MM.1S (cell line): ENCODE data around the gene SAMD4A.

Experiments
- DNase-seq: peaks from one replicate; pipeline ENCODE4 v3.0.0-alpha.2; 2015
- H2AFZ ChIP-seq: fragments of 300-600 bp; sonication (generic); 2 replicates; pipeline ENCODE4 v1.6.0; 2016; ENCODE audit warnings: antibody characterized with exemption, low read length
- H3F3A ChIP-seq: fragments of 300-600 bp; sonication (generic); 2 replicates; pipeline ENCODE4 v1.6.1; 2016; ENCODE audit warnings: mild to moderate bottlenecking, antibody characterized with exemption, low read length, moderate library complexity, mixed read lengths; ENCODE audit not compliant: insufficient read depth
- H3K27ac ChIP-seq: fragments of 300-600 bp; sonication (generic); 2 replicates; pipeline ENCODE4 v1.5.1; 2016; ENCODE audit warnings: mild to moderate bottlenecking, low read length
- H3K27me3 ChIP-seq: fragments of 300-600 bp; sonication (generic); replicated peaks from 2 replicates; pipeline ENCODE4 v1.6.0; 2016; ENCODE audit warnings: low read length; ENCODE audit not compliant: insufficient read depth
- H3K36me3 ChIP-seq: fragments of 300-600 bp; sonication (generic); replicated peaks from 2 replicates; pipeline ENCODE4 v1.6.1; 2016; ENCODE audit warnings: mild to moderate bottlenecking, low read length, mixed read lengths; ENCODE audit not compliant: insufficient read depth
- H3K4me1 ChIP-seq: fragments of 300-600 bp; sonication (generic); 2 replicates; pipeline ENCODE4 v1.6.1; 2016; ENCODE audit warnings: low read length, mixed read lengths
- H3K4me2 ChIP-seq: fragments of 300-600 bp; sonication (generic); 2 replicates; pipeline ENCODE4 v1.6.0; 2016; ENCODE audit warnings: low read depth, low read length
- H3K4me3 ChIP-seq: fragments of 300-600 bp; sonication (generic); 2 replicates; pipeline ENCODE4 v1.5.1; 2016; ENCODE audit warnings: low read length, mixed read lengths
- H3K79me2 ChIP-seq: fragments of 300-600 bp; sonication (generic); 2 replicates; pipeline ENCODE4 v1.6.1; 2016; ENCODE audit warnings: mixed run types, low read length, mixed read lengths
- H3K9ac ChIP-seq: fragments of 300-600 bp; sonication (generic); 2 replicates; pipeline ENCODE4 v1.6.1; 2016; ENCODE audit warnings: low read length, mixed read lengths
- H3K9me2 ChIP-seq: fragments of 300-600 bp; sonication (generic); replicated peaks from 2 replicates; pipeline ENCODE4 v1.6.1; 2016; ENCODE audit warnings: mild to moderate bottlenecking, low read length, mixed read lengths; ENCODE audit not compliant: insufficient read depth
- H3K9me3 ChIP-seq: fragments of 300-600 bp; sonication (generic); replicated peaks from 2 replicates; pipeline ENCODE4 v1.6.1; 2016; ENCODE audit warnings: mild to moderate bottlenecking, low read length, mixed read lengths; ENCODE audit not compliant: insufficient read depth
- H4K20me1 ChIP-seq: fragments of 300-600 bp; sonication (generic); 2 replicates; pipeline ENCODE4 v1.6.1; 2016; ENCODE audit warnings: mild to moderate bottlenecking, low read length, moderate library complexity, mixed read lengths; ENCODE audit not compliant: insufficient read depth
- EZH2 ChIP-seq: fragments of 300-600 bp; sonication (generic); optimal IDR thresholded peaks from 2 replicates; pipeline ENCODE3; 2017; ENCODE audit warnings: low read depth, mild to moderate bottlenecking, antibody characterized with exemption, low read length, mixed read lengths
- EZH2phosphoT487 ChIP-seq: fragments of 300-600 bp; sonication (generic); IDR thresholded peaks from 2 replicates; pipeline ENCODE4 v1.6.1; 2018; ENCODE audit warnings: antibody characterized with exemption, low read length
- TF ChIP-seq, protein P1 (sequence below): fragments of 300-600 bp; sonication (generic); IDR thresholded peaks from 2 replicates; pipeline ENCODE4 v1.5.1; 2016; ENCODE audit warnings: antibody characterized with exemption, low read length, mixed read lengths

The SAMD4A gene

DNA sequence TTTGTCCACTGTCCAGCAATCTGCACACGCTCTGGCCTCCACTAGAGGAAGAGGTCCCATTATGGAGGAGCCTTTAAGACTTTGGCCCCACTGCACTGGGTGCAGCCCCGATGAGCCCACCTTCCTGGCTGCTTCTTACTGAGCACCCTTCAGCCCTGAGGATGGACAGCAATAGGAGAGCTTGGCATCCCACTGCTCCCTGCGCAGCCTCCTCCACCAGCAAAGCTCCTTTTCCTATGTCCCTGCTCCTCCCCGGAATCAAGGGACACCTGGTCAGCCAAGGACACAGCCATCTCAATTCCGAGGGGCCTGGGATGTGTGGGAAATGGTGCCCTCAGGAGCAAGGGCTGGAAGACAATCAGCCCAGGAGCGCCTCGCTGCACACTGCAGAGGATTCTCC is 241.0 kb downstream of the SAMD4A start:
- DNase-seq = no peak
- no peaks in the 10 kb centered on the region for H3K79me2 ChIP-seq
- no peak overlapping the region for H3K4me2 ChIP-seq
- no peaks in the 10 kb centered on the region for H3K4me1 ChIP-seq
- H3K36me3 ChIP-seq = no peaks in the 10 kb centered on the region
- no peaks in the 10 kb centered on the region for H3K9me2 ChIP-seq
- H3K9ac ChIP-seq = no peak overlapping the region
- no peaks in the 10 kb centered on the region for H3K27me3 ChIP-seq
- H3K9me3 ChIP-seq = no peaks in the 10 kb centered on the region
- H3K27ac ChIP-seq = no peak overlapping the region
- H3K4me3 ChIP-seq = no peak overlapping the region
- H4K20me1 ChIP-seq = no peaks in the 10 kb centered on the region
- no peak overlapping the region for H2AFZ ChIP-seq
- TF ChIP-seq, protein P1, sequence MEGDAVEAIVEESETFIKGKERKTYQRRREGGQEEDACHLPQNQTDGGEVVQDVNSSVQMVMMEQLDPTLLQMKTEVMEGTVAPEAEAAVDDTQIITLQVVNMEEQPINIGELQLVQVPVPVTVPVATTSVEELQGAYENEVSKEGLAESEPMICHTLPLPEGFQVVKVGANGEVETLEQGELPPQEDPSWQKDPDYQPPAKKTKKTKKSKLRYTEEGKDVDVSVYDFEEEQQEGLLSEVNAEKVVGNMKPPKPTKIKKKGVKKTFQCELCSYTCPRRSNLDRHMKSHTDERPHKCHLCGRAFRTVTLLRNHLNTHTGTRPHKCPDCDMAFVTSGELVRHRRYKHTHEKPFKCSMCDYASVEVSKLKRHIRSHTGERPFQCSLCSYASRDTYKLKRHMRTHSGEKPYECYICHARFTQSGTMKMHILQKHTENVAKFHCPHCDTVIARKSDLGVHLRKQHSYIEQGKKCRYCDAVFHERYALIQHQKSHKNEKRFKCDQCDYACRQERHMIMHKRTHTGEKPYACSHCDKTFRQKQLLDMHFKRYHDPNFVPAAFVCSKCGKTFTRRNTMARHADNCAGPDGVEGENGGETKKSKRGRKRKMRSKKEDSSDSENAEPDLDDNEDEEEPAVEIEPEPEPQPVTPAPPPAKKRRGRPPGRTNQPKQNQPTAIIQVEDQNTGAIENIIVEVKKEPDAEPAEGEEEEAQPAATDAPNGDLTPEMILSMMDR = no peak
- TF ChIP-seq EZH2 (no peak), EZH2phosphoT487 (no peak)
- H3F3A ChIP-seq = no peaks in the 10 kb centered on the region

DNA sequence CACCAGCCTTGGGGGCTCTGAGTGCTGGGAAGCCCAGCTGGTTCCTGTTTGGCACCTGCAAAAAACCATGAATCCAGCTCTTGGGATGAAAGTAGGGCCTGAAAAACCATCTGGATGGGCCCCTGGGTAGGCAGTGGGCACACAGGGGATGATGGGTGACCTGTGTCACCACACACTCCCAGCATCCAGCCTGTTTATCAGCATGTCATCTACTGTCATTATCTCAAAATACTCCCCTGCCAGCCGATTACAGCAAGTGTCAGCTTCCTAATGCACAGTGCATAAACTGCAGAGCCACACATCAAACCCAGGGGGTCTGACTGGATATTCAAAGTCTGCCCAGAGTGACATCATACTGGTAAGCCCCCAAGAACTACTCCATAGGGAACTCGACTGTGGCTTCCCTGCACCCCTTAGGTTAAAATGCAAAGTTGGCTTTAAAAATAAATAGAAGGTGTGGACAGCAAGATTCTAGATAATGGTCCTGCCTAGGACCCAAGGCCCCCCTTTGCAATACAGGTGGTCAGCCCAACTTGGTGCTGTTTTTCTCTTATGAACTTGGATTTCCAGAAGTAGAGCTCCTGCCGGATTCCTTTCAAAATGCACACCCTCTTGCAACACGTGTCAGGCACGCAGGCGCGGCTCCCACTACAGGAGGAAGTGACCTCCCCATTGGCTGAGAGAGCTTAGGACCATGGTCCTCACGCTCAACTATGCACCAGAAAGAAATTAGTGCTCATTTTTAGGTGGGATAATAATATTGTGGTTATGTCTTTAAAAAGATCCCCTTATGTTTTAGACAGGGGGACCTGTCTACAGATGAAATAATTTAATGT is 241.6 kb downstream of the SAMD4A start:
- TF ChIP-seq, protein P1 = no peak
- TF ChIP-seq EZH2 = no peak
- TF ChIP-seq EZH2phosphoT487 = no peak
- no peak for DNase-seq
- Histone ChIP-seq H3K9ac (no peak overlapping the region), H3K9me3 (no peaks in the 10 kb centered on the region), H4K20me1 (no peaks in the 10 kb centered on the region), H3K27me3 (no peaks in the 10 kb centered on the region), H3F3A (no peaks in the 10 kb centered on the region), H3K36me3 (no peaks in the 10 kb centered on the region), H3K9me2 (no peaks in the 10 kb centered on the region), H3K4me2 (no peak overlapping the region), H3K79me2 (no peaks in the 10 kb centered on the region), H3K27ac (no peak overlapping the region), H2AFZ (no peak overlapping the region), H3K4me1 (no peaks in the 10 kb centered on the region), H3K4me3 (no peak overlapping the region)

DNA sequence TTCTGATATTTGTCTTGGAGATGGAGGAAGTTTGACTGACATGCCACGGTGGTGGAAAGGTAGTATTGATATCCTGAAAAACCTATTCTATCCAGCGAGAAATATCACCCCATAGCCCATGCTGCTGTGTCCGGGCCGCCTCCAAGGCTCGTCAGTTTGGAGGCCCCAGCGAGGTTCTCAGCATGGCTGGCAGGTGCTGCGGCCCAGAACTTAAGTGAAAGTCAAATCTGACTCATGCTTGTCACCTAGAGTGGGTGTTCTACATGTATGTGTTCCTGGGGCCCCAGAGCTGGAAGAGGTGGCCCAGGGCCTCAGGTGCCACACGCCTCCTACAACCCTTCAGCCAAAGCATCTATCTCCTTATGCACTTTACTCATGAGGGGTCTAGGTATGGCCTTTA is 242.8 kb downstream of the SAMD4A start:
- no peaks in the 10 kb centered on the region for H3K9me3 ChIP-seq
- no peaks in the 10 kb centered on the region for H3K36me3 ChIP-seq
- no peak overlapping the region for H3K4me3 ChIP-seq
- H3K27ac ChIP-seq = no peak overlapping the region
- no peak overlapping the region for H3K4me2 ChIP-seq
- H3K9ac ChIP-seq = no peak overlapping the region
- no peaks in the 10 kb centered on the region for H3K4me1 ChIP-seq
- H3K27me3 ChIP-seq = no peaks in the 10 kb centered on the region
- no peak for DNase-seq
- no peaks in the 10 kb centered on the region for H3K79me2 ChIP-seq
- H3F3A ChIP-seq = no peaks in the 10 kb centered on the region
- H4K20me1 ChIP-seq = no peaks in the 10 kb centered on the region
- no peak overlapping the region for H2AFZ ChIP-seq
- TF ChIP-seq EZH2phosphoT487 (no peak), EZH2 (no peak)
- TF ChIP-seq, protein P1 = no peak
- H3K9me2 ChIP-seq = no peaks in the 10 kb centered on the region
